A549 (cell line): ENCODE data around the gene TNIK. TPM values are rescaled to one million over a fixed set of nuclear protein-coding genes. Genes with fewer than 3 reads are reported as not detected.
A peak's percentile ranks its signal among the peaks of the same experiment; 100 is the strongest.

Source experiments
- ATAC-seq, 2 experiments: fragments of 200-7000 bp in 1 of 2; fragments of >200 bp in 1 of 2; cut with Nextera tagmentation in 1 of 2; cut with Tn5 transposase in 1 of 2; 3 replicates each; pipeline versions ENCODE4 v1.8.0 to v1.9.1; 2018 to 2020; ENCODE audit warnings: mild to moderate bottlenecking in 1 of 2, moderate library complexity in 1 of 2
- CTCF ChIA-PET: fragments of 300-600 bp; sonication (Branson Sonifier 250); formaldehyde crosslinking; extraction: SDS; loops from one replicate; lab custom pipeline; 2021; ENCODE audit warnings: antibody characterized with exemption, inconsistent platforms; lab: Yijun Ruan, JAX
- POLR2A ChIA-PET: fragments of 350-600 bp; formaldehyde crosslinking; extraction: SDS; loops from one replicate; lab custom pipeline; 2021; ENCODE audit warnings: antibody characterized with exemption, inconsistent platforms; lab: Yijun Ruan, JAX
- DNase-seq, 2 experiments: peaks; one replicate each; pipeline versions ENCODE4 v3.0.0 to v3.0.0-alpha.2; 2011 to 2016; ENCODE audit warnings: low read depth in 1 of 2, low spot score in 1 of 2
- FAIRE-seq: peaks from 2 replicates; lab custom pipeline; 2011; peaks lifted over from hg19 to GRCh38; lab: Jason Lieb, UNC
- H3K27ac ChIP-seq, 2 experiments: fragments of >200 bp; sonication (Bioruptor Twin); formaldehyde crosslinking; 3 replicates each; pipeline ENCODE4 v1.5.1; 2016 to 2017
- H3K4me1 ChIP-seq: fragments of >200 bp; sonication (Bioruptor Twin); formaldehyde crosslinking; 3 replicates; pipeline ENCODE4 v1.6.1; 2016
- H3K4me2 ChIP-seq: fragments of >200 bp; sonication (Bioruptor Twin); formaldehyde crosslinking; 3 replicates; pipeline ENCODE4 v1.6.1; 2016
- H3K4me3 ChIP-seq: fragments of >200 bp; sonication (Bioruptor Twin); formaldehyde crosslinking; 3 replicates; pipeline ENCODE4 v1.5.1; 2016
- H3K9me3 ChIP-seq: fragments of >200 bp; sonication (Bioruptor Twin); formaldehyde crosslinking; 3 replicates; pipeline ENCODE4 v1.6.1; 2016
- BHLHE40 ChIP-seq: IDR thresholded peaks from 2 replicates; pipeline ENCODE4 v1.6.1; 2012; ENCODE audit warnings: low read depth, low read length, inconsistent platforms
- CBX2 ChIP-seq: fragments of 200-600 bp; sonication (generic); IDR thresholded peaks from 2 replicates; pipeline ENCODE4 v1.6.1; 2016; ENCODE audit warnings: low read depth, mild to moderate bottlenecking, borderline replicate concordance
- EHMT2 ChIP-seq: fragments of 200-600 bp; sonication (generic); IDR thresholded peaks from 2 replicates; pipeline ENCODE4 v1.6.1; 2016; ENCODE audit warnings: antibody characterized with exemption, low read depth, mild to moderate bottlenecking, moderate library complexity
- EP300 ChIP-seq, 2 experiments: fragments of >200 bp; sonication (Bioruptor Twin); formaldehyde crosslinking; IDR thresholded peaks; 2 replicates in 1 of 2; 3 replicates in 1 of 2; pipeline ENCODE4 v1.6.1; 2016 to 2017
- FOSL2 ChIP-seq, 2 experiments: fragments of 450-650 bp in 1 of 2; fragments of >200 bp in 1 of 2; sonication (Bioruptor Twin) in 1 of 2; formaldehyde crosslinking; IDR thresholded peaks; 2 replicates each; pipeline versions ENCODE4 v1.5.0 to v1.6.1; 2016 to 2020; ENCODE audit warnings: mild to moderate bottlenecking in 1 of 2, moderate library complexity in 1 of 2
- GATA3 ChIP-seq: IDR thresholded peaks from 2 replicates; pipeline ENCODE4 v1.6.1; 2012; ENCODE audit warnings: borderline replicate concordance
- HDAC2 ChIP-seq: fragments of 200-600 bp; sonication (generic); IDR thresholded peaks from 2 replicates; pipeline ENCODE4 v1.6.1; 2016
- JUN ChIP-seq, 2 experiments: fragments of >200 bp; sonication (Bioruptor Twin); formaldehyde crosslinking; IDR thresholded peaks; 2 replicates in 1 of 2; 3 replicates in 1 of 2; pipeline ENCODE4 v1.6.1; 2016 to 2017
- JUNB ChIP-seq: fragments of >200 bp; sonication (Bioruptor Twin); formaldehyde crosslinking; IDR thresholded peaks from 2 replicates; pipeline ENCODE4 v1.6.1; 2016
- POLR2AphosphoS2 ChIP-seq: conservative IDR thresholded peaks from 2 replicates; pipeline ENCODE4 v1.6.1; 2012; ENCODE audit warnings: low read length, improper control_type of control experiment, inconsistent platforms
- RFX5 ChIP-seq: fragments of 450-650 bp; IDR thresholded peaks from 2 replicates; pipeline ENCODE4 v1.7.1; 2014; ENCODE audit warnings: antibody characterized with exemption, mild to moderate bottlenecking, moderate library complexity
- SMC3 ChIP-seq: fragments of >200 bp; sonication (Bioruptor Twin); formaldehyde crosslinking; IDR thresholded peaks from 3 replicates; pipeline ENCODE4 v1.6.1; 2018; ENCODE audit warnings: inconsistent platforms
- TP53 ChIP-seq: fragments of 250-450 bp; sonication (Bioruptor Pico); IDR thresholded peaks from 2 replicates; pipeline ENCODE4 v1.5.0; 2021; ENCODE audit warnings: mild to moderate bottlenecking, moderate library complexity
- ZNF302 ChIP-seq: fragments of 250-450 bp; sonication (Bioruptor Pico); IDR thresholded peaks from 2 replicates; pipeline ENCODE4 v1.9.0; 2021; ENCODE audit warnings: inconsistent platforms, mild to moderate bottlenecking, moderate library complexity
- WGBS: methylation state at CpG from one replicate; pipeline ENCODE4 v1.1.6; 2017; ENCODE audit errors: missing lambda C conversion rate; 5-methylcytosine and 5-hydroxymethylcytosine counted together
- polyA plus RNA-seq, 4 experiments: library from polyadenylated mRNA; depleted of rRNA in 3 of 4; stranded (reverse); fragments of >200 nt; fragmentation: RNase III in 1 of 4; extraction: RNeasy Plus Mini Kit Qiagen cat#74134 plus additional on column Dnase treatment in 1 of 4; gene quantifications; 2 replicates in 3 of 4; 3 replicates in 1 of 4; pipeline ENCODE4 v1.2.3, GENCODE V29; 2011 to 2017
- TF ChIP-seq, protein P1 (sequence below): fragments of 250-450 bp; sonication (Bioruptor Pico); IDR thresholded peaks from 2 replicates; pipeline ENCODE4 v1.5.0; 2021; ENCODE audit warnings: mild to moderate bottlenecking, moderate library complexity, borderline replicate concordance

Gene TNIK
- polyA plus RNA-seq, 2 of the 4 experiments (the other 2 are of a cell fraction): 1.6 to 1.8 TPM

DNA sequence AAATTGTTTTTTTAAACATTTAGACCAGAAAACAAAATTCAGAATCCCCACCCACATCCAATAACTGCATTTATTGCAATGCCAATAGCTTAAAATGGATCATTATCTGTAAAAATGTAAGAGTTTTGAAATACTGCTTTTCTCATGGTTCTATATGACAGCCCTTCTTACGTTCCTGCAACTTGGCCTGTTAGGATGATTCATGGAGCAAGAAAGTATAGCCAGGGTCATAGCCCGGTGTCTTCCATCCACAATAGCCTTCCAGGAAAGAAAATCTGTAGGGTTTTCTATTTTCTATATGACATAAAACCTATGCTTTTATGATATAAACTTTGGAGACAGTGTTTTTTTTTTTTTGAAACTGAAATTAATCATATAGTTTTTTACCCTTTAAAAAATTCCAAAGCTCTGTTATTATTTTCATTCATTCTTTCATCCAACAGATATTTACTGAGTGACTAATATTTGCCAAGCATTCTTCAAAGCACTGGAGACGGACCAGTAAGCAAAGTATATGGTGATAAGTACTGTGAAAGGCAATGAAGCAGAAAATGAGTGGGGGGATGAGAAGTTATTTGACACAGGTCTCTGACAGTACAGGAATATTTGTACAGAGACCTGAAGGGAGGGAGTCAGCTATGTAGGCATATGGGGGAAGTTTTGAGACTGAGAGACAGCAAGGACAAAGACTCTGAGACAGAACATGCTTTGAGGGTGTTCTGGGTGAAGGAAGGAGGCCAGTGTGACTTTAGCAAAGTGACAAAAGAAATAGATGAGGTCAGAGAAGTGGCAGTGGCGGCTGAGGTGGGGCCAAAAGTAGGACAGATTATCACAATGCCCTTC, 404.6 kb downstream of the TNIK start:
- peaks cover 53% of the 10 kb centered on the region for H3K4me1 ChIP-seq
- H3K27ac ChIP-seq: peak overlapping the region; percentile 68 to 86
- no peak overlapping the region for H3K4me3 ChIP-seq
- CTCF ChIA-PET: interaction anchor here (1.1 to 1.2 kb wide), 2 partner anchors 9 to 510 kb away, joined by 3 read pairs; no protein-coding TSS in a partner anchor
- peak; percentile 91 for TF ChIP-seq JUNB
- no peak for TF ChIP-seq FOSL2 (IDR thresholded peaks at IDR 0.05)
- peak; percentile 74 for TF ChIP-seq FOSL2 (CRISPR knock-in tag; IDR thresholded peaks at IDR 0.05)
- no peak for TF ChIP-seq POLR2AphosphoS2
- TF ChIP-seq GATA3: peak; percentile 66; the same call in 1 of the 2 replicates
- TF ChIP-seq JUN (IDR thresholded peaks at IDR 0.05): peak in 1 of 2 experiments; percentile 27; a peak in 1 of 5 replicates
- peak; percentile 16 to 25; a peak in 2 of 5 replicates for TF ChIP-seq EP300 (IDR thresholded peaks at IDR 0.05)
- TF ChIP-seq, protein P1, sequence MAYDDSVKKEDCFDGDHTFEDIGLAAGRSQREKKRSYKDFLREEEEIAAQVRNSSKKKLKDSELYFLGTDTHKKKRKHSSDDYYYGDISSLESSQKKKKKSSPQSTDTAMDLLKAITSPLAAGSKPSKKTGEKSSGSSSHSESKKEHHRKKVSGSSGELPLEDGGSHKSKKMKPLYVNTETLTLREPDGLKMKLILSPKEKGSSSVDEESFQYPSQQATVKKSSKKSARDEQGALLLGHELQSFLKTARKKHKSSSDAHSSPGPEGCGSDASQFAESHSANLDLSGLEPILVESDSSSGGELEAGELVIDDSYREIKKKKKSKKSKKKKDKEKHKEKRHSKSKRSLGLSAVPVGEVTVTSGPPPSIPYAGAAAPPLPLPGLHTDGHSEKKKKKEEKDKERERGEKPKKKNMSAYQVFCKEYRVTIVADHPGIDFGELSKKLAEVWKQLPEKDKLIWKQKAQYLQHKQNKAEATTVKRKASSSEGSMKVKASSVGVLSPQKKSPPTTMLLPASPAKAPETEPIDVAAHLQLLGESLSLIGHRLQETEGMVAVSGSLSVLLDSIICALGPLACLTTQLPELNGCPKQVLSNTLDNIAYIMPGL (CRISPR knock-in tag): no peak
- 0 out of 3 replicates have a peak, but pooled peaks have one; percentile 6 for TF ChIP-seq SMC3
- FAIRE-seq (no peak), DNase-seq (peak; percentile 28 to 40), ATAC-seq (peak; percentile 87 to 89)
- H3K9me3 ChIP-seq: no peaks in the 10 kb centered on the region
- POLR2A ChIA-PET: interaction anchor here (0.6 kb wide), 1 partner anchor 186 kb away, joined by 3 read pairs; the partner anchor contains the start of gene RPL22L1
- H3K4me2 ChIP-seq: peak overlapping the region; percentile 81
- 0% methylated on average over 4 of the region's 4 CpGs for WGBS

DNA sequence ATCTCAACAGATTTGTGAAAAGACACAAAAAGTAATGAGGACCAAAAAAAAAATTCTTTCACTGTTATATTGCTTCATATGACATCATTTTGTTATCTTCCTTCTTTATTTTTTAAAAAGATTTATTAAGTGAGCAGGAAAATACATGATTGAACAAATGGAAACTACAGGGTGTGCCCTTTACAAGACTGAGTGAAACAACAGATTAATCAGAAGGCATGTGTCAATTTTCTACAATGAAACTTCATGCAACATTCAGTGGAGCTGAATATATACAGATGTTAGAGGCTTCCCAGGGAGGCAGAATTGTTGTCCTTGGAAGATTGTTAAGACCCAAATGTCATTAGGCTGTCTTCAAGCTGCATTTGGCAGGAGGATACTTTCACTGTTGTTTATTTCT, 405.3 kb downstream of the TNIK start:
- Histone ChIP-seq H3K4me3 (no peak overlapping the region), H3K4me1 (peaks cover 57% of the 10 kb centered on the region), H3K4me2 (peak overlapping the region; percentile 81), H3K27ac (peak overlapping the region; percentile 68 to 86), H3K9me3 (no peaks in the 10 kb centered on the region)
- POLR2A ChIA-PET: interaction anchor here (0.6 kb wide), 1 partner anchor 185 kb away, joined by 3 read pairs; the partner anchor contains the start of gene RPL22L1
- CTCF ChIA-PET: interaction anchor here (1.1 to 1.9 kb wide), 4 partner anchors 10 to 511 kb away, joined by 3 to 6 read pairs (median 3); no protein-coding TSS in a partner anchor
- ATAC-seq (no peak), DNase-seq (no peak), FAIRE-seq (no peak)
- no peak for TF ChIP-seq HDAC2
- TF ChIP-seq GATA3: no peak

DNA sequence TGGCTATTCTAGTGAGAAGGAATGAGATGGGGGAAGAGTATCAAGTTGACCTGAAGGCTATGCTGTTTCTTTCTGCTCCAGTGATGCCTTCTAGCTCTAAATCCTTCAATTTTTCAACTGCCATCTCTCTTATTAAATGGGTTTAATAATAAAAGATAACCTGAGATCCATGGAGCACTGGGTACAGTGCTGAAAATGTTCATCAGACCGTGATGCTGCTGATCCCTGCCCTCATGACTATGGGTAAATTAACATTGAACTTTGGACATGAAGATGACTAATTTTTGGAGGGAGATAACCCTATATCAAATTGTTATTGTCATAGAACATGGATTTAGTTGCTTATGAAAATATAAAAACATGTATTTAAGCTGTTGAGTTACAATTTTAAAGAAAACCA, 406.0 kb downstream of the TNIK start:
- WGBS: 53% methylated on average over 1 of the region's 1 CpG
- peaks cover 58% of the 10 kb centered on the region for H3K4me1 ChIP-seq
- H3K4me3 ChIP-seq: no peak overlapping the region
- CTCF ChIA-PET: interaction anchor here (1.2 to 1.9 kb wide), 2 partner anchors 93 to 129 kb away, joined by 3 to 6 read pairs; no protein-coding TSS in a partner anchor
- ATAC-seq (no peak), FAIRE-seq (no peak), DNase-seq (no peak)
- H3K4me2 ChIP-seq: peak overlapping the region; percentile 81; the same call in 2 of the 3 replicates
- TF ChIP-seq RFX5 (no peak), ZNF302 (no peak), GATA3 (no peak), BHLHE40 (no peak), EHMT2 (no peak), CBX2 (no peak), HDAC2 (no peak), TP53 (CRISPR knock-in tag) (no peak)
- TF ChIP-seq, all 56 proteins: peak for 0
- peak overlapping the region; percentile 68 to 86; a peak in 3 of 6 replicates for H3K27ac ChIP-seq
- H3K9me3 ChIP-seq: no peaks in the 10 kb centered on the region
- POLR2A ChIA-PET: no interaction called here
